HepG2 (cell line): ENCODE results near the gene SEZ6L. TPM values are rescaled to one million over a fixed set of nuclear protein-coding genes. Genes with fewer than 3 reads are reported as not detected.

ENCODE experiments used
- ATAC-seq: fragments of 200-7000 bp; cut with Tn5 transposase; 3 replicates; pipeline ENCODE4 v1.9.1; 2020; ENCODE audit warnings: mild to moderate bottlenecking, moderate library complexity
- BruUV-seq: library from RNA; stranded (reverse); fragments of 400-500 nt; replicated peaks from 2 replicates; lab custom pipeline; 2021; lab: Mats Ljungman, UMichigan
- CTCF ChIA-PET: fragments of 300-600 bp; formaldehyde crosslinking; extraction: SDS; loops from one replicate; lab custom pipeline; 2021; ENCODE audit warnings: low total read pairs, inconsistent platforms, low intra/inter-chr PET ratio; lab: Yijun Ruan, JAX
- POLR2A ChIA-PET: fragments of 350-600 bp; sonication (Branson Sonifier 250); formaldehyde crosslinking; loops from one replicate; lab custom pipeline; 2020; ENCODE audit warnings: antibody characterized with exemption, inconsistent platforms; lab: Yijun Ruan, JAX
- DNase-seq: peaks from one replicate; pipeline ENCODE4 v3.0.0-alpha.2; 2015; ENCODE audit warnings: low spot score
- FAIRE-seq: peaks from 3 replicates; lab custom pipeline; 2011; peaks lifted over from hg19 to GRCh38; lab: Jason Lieb, UNC
- H2AFZ ChIP-seq: one replicate; pipeline ENCODE4 v1.6.1; 2011; ENCODE audit warnings: low read length, inconsistent platforms
- H3K27ac ChIP-seq: fragments of 300-600 bp; 3 replicates; pipeline ENCODE4 v1.8.0; 2011; ENCODE audit warnings: mixed run types, mild to moderate bottlenecking, mixed read lengths, low read length, inconsistent platforms; ENCODE audit not compliant: insufficient read depth; ENCODE audit errors: extremely low read length
- H3K27me3 ChIP-seq, 2 experiments: fragments of 200-600 bp in 1 of 2; 2 replicates in 1 of 2; 3 replicates in 1 of 2; pipeline versions ENCODE4 v1.6.0 to v1.8.0; 2011; ENCODE audit warnings: low read length in 2 of 2, mild to moderate bottlenecking in 2 of 2, moderate library complexity in 2 of 2, inconsistent platforms in 1 of 2; ENCODE audit not compliant: insufficient read depth in 2 of 2, control insufficient read depth in 1 of 2
- H3K36me3 ChIP-seq, 2 experiments: fragments of 200-600 bp in 1 of 2; replicated peaks in 1 of 2; 2 replicates in 1 of 2; 3 replicates in 1 of 2; pipeline versions ENCODE4 v1.5.1 to v1.8.0; 2011; ENCODE audit warnings: low read length in 2 of 2, inconsistent platforms in 1 of 2; ENCODE audit not compliant: insufficient read depth in 2 of 2, control insufficient read depth in 1 of 2
- H3K4me1 ChIP-seq: 2 replicates; pipeline ENCODE4 v1.5.1; 2012; ENCODE audit warnings: low read length, inconsistent platforms; ENCODE audit not compliant: insufficient read depth
- H3K4me2 ChIP-seq: 2 replicates; pipeline ENCODE4 v1.6.0; 2011; ENCODE audit warnings: low read depth, low read length, inconsistent platforms
- H3K4me3 ChIP-seq, 3 experiments: fragments of 200-600 bp in 1 of 3; sonication (generic), shearing (Covaris generic) in 1 of 3; replicated peaks in 1 of 3; 2 replicates each; pipeline ENCODE4 v1.5.1; 2011 to 2016; ENCODE audit warnings: low read length in 3 of 3, inconsistent platforms in 2 of 3, low read depth in 2 of 3, mild to moderate bottlenecking in 2 of 3, control low read depth in 1 of 3, mixed read lengths in 1 of 3; ENCODE audit not compliant: insufficient read depth in 1 of 3
- H3K79me2 ChIP-seq: one replicate; pipeline ENCODE4 v1.6.1; 2011; ENCODE audit warnings: low read length, inconsistent platforms; ENCODE audit not compliant: insufficient read depth
- H3K9ac ChIP-seq: 2 replicates; pipeline ENCODE4 v1.6.0; 2011; ENCODE audit warnings: mild to moderate bottlenecking, low read depth, low read length, inconsistent platforms; ENCODE audit not compliant: insufficient read depth
- H3K9me3 ChIP-seq: 2 replicates; pipeline ENCODE4 v1.5.1; 2012; ENCODE audit warnings: mild to moderate bottlenecking, low read length
- H4K20me1 ChIP-seq: 2 replicates; pipeline ENCODE4 v1.6.0; 2011; ENCODE audit warnings: inconsistent platforms, mild to moderate bottlenecking, low read length, moderate library complexity; ENCODE audit not compliant: insufficient read depth
- CENPX ChIP-seq: sonication (generic); formaldehyde crosslinking; IDR thresholded peaks from 2 replicates; pipeline ENCODE4 v1.9.0; 2021; ENCODE audit warnings: mild to moderate bottlenecking, missing genetic modification reagents, moderate library complexity
- DMAP1 ChIP-seq: IDR thresholded peaks from 2 replicates; pipeline ENCODE4 v1.6.1; 2016
- EED ChIP-seq: sonication (generic); formaldehyde crosslinking; IDR thresholded peaks from 2 replicates; pipeline ENCODE4 v1.5.0; 2020; ENCODE audit warnings: mild to moderate bottlenecking, missing genetic modification reagents
- EZH2 ChIP-seq: conservative IDR thresholded peaks from 2 replicates; pipeline ENCODE4 v1.6.1; 2012; ENCODE audit warnings: mild to moderate bottlenecking, low read depth, low read length, moderate library complexity
- KLF6 ChIP-seq: IDR thresholded peaks from 2 replicates; pipeline ENCODE4 v1.8.0; 2016; ENCODE audit warnings: missing biosample characterization, missing genetic modification reagents
- MEIS1 ChIP-seq: sonication (generic); formaldehyde crosslinking; IDR thresholded peaks from 2 replicates; pipeline ENCODE4 v1.9.0; 2021; ENCODE audit warnings: mild to moderate bottlenecking, missing genetic modification reagents, moderate library complexity, borderline replicate concordance
- SUZ12 ChIP-seq: fragments of 150-350 bp; IDR thresholded peaks from 2 replicates; pipeline ENCODE4 v1.6.1; 2014; ENCODE audit warnings: low read depth, low read length
- ZNF263 ChIP-seq: sonication (generic); formaldehyde crosslinking; IDR thresholded peaks from 2 replicates; pipeline ENCODE4 v1.4.0; 2020; ENCODE audit warnings: missing genetic modification reagents
- ZNF451 ChIP-seq: sonication (generic); formaldehyde crosslinking; IDR thresholded peaks from 2 replicates; pipeline ENCODE4 v1.5.0; 2020; ENCODE audit warnings: mild to moderate bottlenecking, missing genetic modification reagents
- ZNF788 ChIP-seq: sonication (generic); formaldehyde crosslinking; IDR thresholded peaks from 2 replicates; pipeline ENCODE4 v1.5.0; 2020; ENCODE audit warnings: mild to moderate bottlenecking, missing genetic modification reagents, borderline replicate concordance
- ZNF790 ChIP-seq: sonication (generic); formaldehyde crosslinking; IDR thresholded peaks from 2 replicates; pipeline ENCODE4 v1.8.0; 2022; ENCODE audit warnings: missing genetic modification reagents, mild to moderate bottlenecking, borderline replicate concordance
- WGBS: methylation state at CpG from one replicate; pipeline ENCODE4 v1.1.6; 2017; ENCODE audit warnings: low lambda C conversion rate; 5-methylcytosine and 5-hydroxymethylcytosine counted together
- in situ Hi-C: cut with HindIII; loops from 2 replicates; pipeline ENCODE4 v1.10.0; 2017; ENCODE audit warnings: low pct_unique_long_range_greater_than_20kb; ENCODE audit not compliant: extremely low pct_ligation_motif_present
- intact Hi-C: fragments of 100-400 bp; cut with micrococcal nuclease; formaldehyde crosslinking; loops from one replicate; pipeline ENCODE4 v1.10.0; 2022; ENCODE audit not compliant: unreplicated experiment
- polyA plus RNA-seq, 8 experiments: library from polyadenylated mRNA; depleted of rRNA in 3 of 8; stranded (reverse) in 7 of 8; unstranded in 1 of 8; fragments of >200 nt; fragmentation: Illumina TruSeq in 4 of 8; extraction: Trizol in 4 of 8; gene quantifications; 2 replicates each; pipeline versions ENCODE4 v1.2.1 to v1.2.3, GENCODE V29; 2011 to 2016; ENCODE audit warnings: low read depth in 4 of 8, missing spikeins in 1 of 8, mixed read lengths in 1 of 8; ENCODE audit not compliant: insufficient read depth in 1 of 8
- total RNA-seq, 5 experiments: library from RNA; depleted of rRNA; stranded (reverse); fragments of >200 nt; fragmentation: Illumina TruSeq; extraction: Trizol; gene quantifications; 2 replicates each; pipeline ENCODE4 v1.2.3, GENCODE V29; 2016; ENCODE audit warnings: low read depth in 1 of 5
- TF ChIP-seq, protein P1 (sequence below): IDR thresholded peaks from 2 replicates; pipeline ENCODE4 v1.6.1; 2016; ENCODE audit warnings: missing biosample characterization, missing genetic modification reagents, low read depth
- TF ChIP-seq, protein P2 (sequence below): sonication (generic); formaldehyde crosslinking; IDR thresholded peaks from 2 replicates; pipeline ENCODE4 v1.5.0; 2020; ENCODE audit warnings: mild to moderate bottlenecking, missing genetic modification reagents

Gene SEZ6L
- total and polyA plus RNA-seq, 2 of the 13 experiments (the other 11 are each of a cell fraction or from before 2014, with no cell fraction given), result not detected

DNA sequence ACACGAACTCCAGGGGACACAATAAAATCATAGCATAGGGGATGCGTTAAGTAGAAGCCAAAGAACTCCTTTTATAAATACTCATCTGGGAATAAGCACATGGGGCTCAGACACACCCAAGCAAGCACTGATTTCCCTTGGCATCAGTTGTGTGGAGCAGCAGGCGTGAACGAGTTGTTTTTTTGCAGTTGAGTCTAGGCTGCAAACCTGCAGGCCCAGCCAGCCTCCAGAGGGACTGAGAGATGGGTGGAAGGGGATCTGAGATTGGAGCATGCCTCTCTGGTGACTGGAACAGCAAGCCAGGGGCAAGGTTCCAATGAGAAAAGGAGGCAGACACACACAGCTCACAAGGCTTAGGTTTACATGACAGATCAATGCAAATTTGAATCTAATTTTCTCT lies 27.4 kb upstream of the SEZ6L start:
- TF ChIP-seq ZNF790, result no peak
- TF ChIP-seq DMAP1, result no peak
- no peak for TF ChIP-seq EED (CRISPR knock-in tag)
- TF ChIP-seq KLF6 (CRISPR knock-in tag), result no peak
- no peak for TF ChIP-seq MEIS1
- TF ChIP-seq SUZ12, result no peak
- TF ChIP-seq CENPX, result no peak
- TF ChIP-seq ZNF451, result no peak
- TF ChIP-seq, protein P1, sequence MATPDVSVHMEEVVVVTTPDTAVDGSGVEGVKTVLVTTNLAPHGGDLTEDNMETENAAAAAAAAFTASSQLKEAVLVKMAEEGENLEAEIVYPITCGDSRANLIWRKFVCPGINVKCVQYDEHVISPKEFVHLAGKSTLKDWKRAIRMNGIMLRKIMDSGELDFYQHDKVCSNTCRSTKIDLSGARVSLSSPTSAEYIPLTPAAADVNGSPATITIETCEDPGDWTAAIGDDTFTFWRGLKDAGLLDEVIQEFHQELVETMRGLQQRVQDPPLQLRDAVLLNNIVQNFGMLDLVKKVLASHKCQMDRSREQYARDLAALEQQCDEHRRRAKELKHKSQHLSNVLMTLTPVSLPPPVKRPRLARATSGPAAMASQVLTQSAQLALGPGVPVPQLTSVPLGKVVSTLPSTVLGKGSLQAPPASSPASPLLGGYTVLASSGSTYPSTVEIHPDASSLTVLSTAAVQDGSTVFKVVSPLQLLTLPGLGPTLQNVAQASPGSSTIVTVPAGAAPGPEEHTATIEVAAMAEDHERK, result no peak
- ATAC-seq (no peak), DNase-seq (no peak), FAIRE-seq (no peak)
- Histone ChIP-seq H3K4me1 (no peaks in the 10 kb centered on the region), H3K9me3 (no peaks in the 10 kb centered on the region), H3K9ac (no peak overlapping the region), H3K27ac (no peak overlapping the region), H4K20me1 (no peaks in the 10 kb centered on the region), H3K36me3 (no peaks in the 10 kb centered on the region), H3K27me3 (peaks cover 0 to 1% of the 10 kb centered on the region in 2 experiments; a peak in 2 of 5 replicates), H3K4me3 (no peak overlapping the region), H2AFZ (no peak overlapping the region), H3K79me2 (no peaks in the 10 kb centered on the region), H3K4me2 (no peak overlapping the region)
- intact Hi-C loops (no loop called here), in situ Hi-C loops (no loop called here)
- 2% methylated on average over 4 of the region's 4 CpGs for WGBS
- CTCF ChIA-PET, result no interaction called here
- no TSS peak for BruUV-seq
- POLR2A ChIA-PET, result no interaction called here

GRCh38 chr22:26143806-26144325 lies 25.4 kb upstream of the SEZ6L start:
- Histone ChIP-seq H3K9me3 (no peaks in the 10 kb centered on the region), H3K79me2 (no peaks in the 10 kb centered on the region), H3K36me3 (no peaks in the 10 kb centered on the region), H3K27me3 (no peaks in the 10 kb centered on the region; a peak in 1 of 5 replicates), H3K27ac (no peak overlapping the region), H4K20me1 (no peaks in the 10 kb centered on the region), H2AFZ (no peak overlapping the region), H3K9ac (no peak overlapping the region), H3K4me2 (no peak overlapping the region), H3K4me1 (no peaks in the 10 kb centered on the region), H3K4me3 (no peak overlapping the region)
- no peak for DNase-seq
- no peak for FAIRE-seq
- in situ Hi-C loops, result no loop called here
- ATAC-seq, result no peak
- 0% methylated on average over 3 of the region's 3 CpGs for whole genome bisulfite sequencing
- ChIA-PET POLR2A (no interaction called here), CTCF (no interaction called here)
- BruUV-seq, result no TSS peak
- intact Hi-C loops, result no loop called here
- TF ChIP-seq ZNF263 (CRISPR knock-in tag) (no peak), ZNF788 (CRISPR knock-in tag) (no peak), EZH2 (no peak)
- TF ChIP-seq, protein P2, sequence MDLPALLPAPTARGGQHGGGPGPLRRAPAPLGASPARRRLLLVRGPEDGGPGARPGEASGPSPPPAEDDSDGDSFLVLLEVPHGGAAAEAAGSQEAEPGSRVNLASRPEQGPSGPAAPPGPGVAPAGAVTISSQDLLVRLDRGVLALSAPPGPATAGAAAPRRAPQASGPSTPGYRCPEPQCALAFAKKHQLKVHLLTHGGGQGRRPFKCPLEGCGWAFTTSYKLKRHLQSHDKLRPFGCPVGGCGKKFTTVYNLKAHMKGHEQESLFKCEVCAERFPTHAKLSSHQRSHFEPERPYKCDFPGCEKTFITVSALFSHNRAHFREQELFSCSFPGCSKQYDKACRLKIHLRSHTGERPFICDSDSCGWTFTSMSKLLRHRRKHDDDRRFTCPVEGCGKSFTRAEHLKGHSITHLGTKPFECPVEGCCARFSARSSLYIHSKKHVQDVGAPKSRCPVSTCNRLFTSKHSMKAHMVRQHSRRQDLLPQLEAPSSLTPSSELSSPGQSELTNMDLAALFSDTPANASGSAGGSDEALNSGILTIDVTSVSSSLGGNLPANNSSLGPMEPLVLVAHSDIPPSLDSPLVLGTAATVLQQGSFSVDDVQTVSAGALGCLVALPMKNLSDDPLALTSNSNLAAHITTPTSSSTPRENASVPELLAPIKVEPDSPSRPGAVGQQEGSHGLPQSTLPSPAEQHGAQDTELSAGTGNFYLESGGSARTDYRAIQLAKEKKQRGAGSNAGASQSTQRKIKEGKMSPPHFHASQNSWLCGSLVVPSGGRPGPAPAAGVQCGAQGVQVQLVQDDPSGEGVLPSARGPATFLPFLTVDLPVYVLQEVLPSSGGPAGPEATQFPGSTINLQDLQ (CRISPR knock-in tag), result no peak
